HFF-Myc (cell line): ENCODE results near the gene DLG2.

ENCODE experiments used
- DNase-seq: peaks from one replicate; pipeline ENCODE4 v3.0.0-alpha.2; 2011; ENCODE audit warnings: low read depth; ENCODE audit errors: extremely low read depth
- H3K4me3 ChIP-seq: replicated peaks from 2 replicates; pipeline ENCODE4 v1.5.1; 2011; ENCODE audit warnings: low read depth, mild to moderate bottlenecking, control low read depth, low read length
- CTCF ChIP-seq: IDR thresholded peaks from 2 replicates; pipeline ENCODE4 v1.5.1; 2012; ENCODE audit warnings: mild to moderate bottlenecking, low read depth, low read length, control low read depth; ENCODE audit errors: missing control alignments

The DLG2 gene

GRCh38 chr11:83979593-83979992, 1647.6 kb downstream of the DLG2 start:
- H3K4me3 ChIP-seq: no peak overlapping the region
- no peak for TF ChIP-seq CTCF
- DNase-seq: no peak

DNA sequence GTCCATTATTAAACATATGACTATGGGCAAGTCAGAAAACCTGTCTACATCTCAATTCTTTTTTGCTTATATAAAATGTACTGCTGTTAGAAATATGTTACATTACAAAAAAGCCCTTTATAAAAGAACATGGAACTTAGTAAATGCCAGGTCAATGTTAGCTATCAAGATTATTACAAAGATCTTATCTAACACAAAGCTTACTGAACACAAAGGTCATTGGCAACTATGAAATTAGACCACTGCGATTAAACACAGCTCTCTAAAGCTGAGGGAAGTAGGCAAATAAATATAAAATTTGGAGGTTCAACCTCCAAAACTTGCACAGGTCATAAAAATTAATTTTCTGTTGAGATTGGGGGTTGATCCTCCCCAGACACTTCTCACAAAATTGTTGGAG, 1648.2 kb downstream of the DLG2 start:
- no peak overlapping the region for H3K4me3 ChIP-seq
- TF ChIP-seq CTCF: no peak
- DNase-seq: no peak

DNA sequence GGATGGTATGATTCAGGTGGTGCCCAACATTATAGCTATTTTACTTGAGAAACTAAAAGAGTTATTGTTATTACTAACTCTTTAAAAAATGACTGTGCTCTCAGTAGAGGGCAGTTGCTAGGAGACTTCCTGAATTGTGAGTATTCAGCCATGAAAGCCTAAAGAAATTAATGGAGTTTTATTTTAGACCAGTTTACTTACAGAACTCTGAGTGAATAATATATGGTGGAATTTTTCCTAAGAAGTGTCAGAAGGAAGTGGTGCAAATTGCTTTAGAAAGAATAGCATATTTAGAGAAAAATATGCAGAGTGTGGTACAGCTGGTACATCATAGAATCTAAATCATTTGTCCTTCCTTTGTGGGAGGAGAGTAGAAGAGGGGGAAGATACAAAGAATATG, 1651.1 kb downstream of the DLG2 start:
- no peak overlapping the region for H3K4me3 ChIP-seq
- TF ChIP-seq CTCF: no peak
- DNase-seq: no peak

DNA sequence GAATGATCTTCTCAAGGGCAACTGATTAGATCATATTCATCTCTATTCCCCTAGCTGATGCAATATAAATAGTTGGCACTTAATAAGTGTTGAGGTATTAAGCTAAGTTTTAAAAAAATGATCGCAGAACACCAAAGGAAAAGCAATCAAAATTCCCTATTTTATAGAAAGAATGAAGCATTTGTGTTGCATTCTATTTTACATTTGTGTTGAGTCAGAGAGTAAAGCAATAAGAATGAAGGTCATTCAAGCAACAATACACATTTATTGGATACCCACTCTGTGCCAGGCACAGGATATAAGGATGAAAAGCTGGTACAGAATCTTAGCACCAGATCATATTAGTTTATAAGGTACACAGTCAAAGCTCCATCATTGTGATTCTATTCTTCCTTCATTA, 1654.6 kb downstream of the DLG2 start:
- no peak for DNase-seq

DNA sequence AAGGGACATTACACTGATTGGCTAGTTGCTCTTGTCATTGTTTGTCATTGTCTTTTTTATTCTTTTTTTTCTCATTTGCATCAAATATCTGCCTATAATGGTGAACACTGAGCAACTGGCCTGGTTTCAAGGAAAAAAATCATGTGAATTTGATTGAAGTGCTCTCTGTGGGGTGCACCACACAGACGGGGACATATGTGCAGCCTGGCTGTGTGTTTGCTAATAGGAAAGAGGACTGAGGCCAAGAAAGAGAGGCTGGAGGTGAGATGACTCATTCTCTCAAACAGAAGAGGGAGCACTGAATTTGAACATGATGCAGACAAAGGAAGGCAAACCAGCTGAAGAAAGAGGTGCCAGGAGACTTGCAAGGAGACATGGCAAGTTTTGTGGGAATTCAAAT, 1656.1 kb downstream of the DLG2 start:
- no peak for TF ChIP-seq CTCF
- DNase-seq: no peak
- no peak overlapping the region for H3K4me3 ChIP-seq

More for the DNA sequence above, 1654.6 kb downstream of the DLG2 start:
- no peak overlapping the region for H3K4me3 ChIP-seq
- no peak for TF ChIP-seq CTCF

DNA sequence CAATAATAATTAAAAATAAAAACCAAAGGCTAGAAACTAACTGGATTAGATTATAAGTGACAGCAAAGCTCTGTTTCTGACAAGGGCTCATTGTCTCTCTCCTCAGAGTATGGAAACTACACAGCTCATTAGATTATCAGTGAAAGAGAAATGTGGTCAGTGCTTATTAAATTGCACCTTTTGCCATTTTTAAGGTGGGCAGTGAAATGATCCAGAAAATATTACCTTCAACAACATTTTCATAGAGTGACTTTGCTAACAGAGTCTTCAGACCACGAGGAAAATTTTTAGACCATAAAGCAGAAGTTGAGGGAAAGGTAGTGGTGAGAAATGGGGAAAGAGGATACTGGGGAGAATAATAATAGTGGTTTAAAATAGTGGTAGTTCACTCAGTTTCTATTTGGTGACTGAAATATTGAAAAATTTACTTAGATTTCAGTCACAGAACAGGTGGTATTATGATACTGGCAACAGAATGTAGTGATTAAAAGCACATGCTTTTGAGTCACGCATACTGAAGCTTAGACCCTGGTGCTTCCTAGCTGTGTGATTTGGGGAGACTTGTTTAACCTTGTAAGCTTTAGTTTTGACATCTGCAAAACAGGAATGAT, 1657.0 kb downstream of the DLG2 start:
- TF ChIP-seq CTCF: no peak
- no peak for DNase-seq
- no peak overlapping the region for H3K4me3 ChIP-seq
